ENCODE measurements around the gene BANP.
"Not testable (repeated sequence)": the region's sequence is repeated elsewhere in the genome, so short reads cannot be mapped to it uniquely, and the experiment has no call there.

The BANP gene

GRCh38 chr16:87950765-87951551, at the start of gene BANP:
TSS of gene BANP (plus strand) at chr16:87951434. CDS start at chr16:87975116, 23,682 bp downstream.
- no peaks in the 10 kb centered on the region for H3K27me3 ChIP-seq (ENCODE audit: insufficient read depth, low read length)
- peak within 1 kb of the TSS; percentile 64 for H3K4me3 ChIP-seq (ENCODE audit: low read length)
- H3K36me3 ChIP-seq (ENCODE audit: insufficient read depth, low read length): peaks cover 7% of the 10 kb centered on the region
- peaks cover 13% of the 10 kb centered on the region for H3K4me1 ChIP-seq (ENCODE audit: insufficient read depth, low read length)
- H2AFZ ChIP-seq (ENCODE audit: low read depth, low read length): peak within 1 kb of the TSS; percentile 66
- no peaks in the 10 kb centered on the region for H3K9me3 ChIP-seq (ENCODE audit: low read length)

GRCh38 chr16:87904963-87905362, 46.3 kb upstream of the BANP start:
- not testable (repeated sequence) for H3K4me3 ChIP-seq (ENCODE audit: low read length); H3K9me3 ChIP-seq (ENCODE audit: low read length); H2AFZ ChIP-seq (ENCODE audit: low read depth, low read length); H3K4me1 ChIP-seq (ENCODE audit: insufficient read depth, low read length); H3K27me3 ChIP-seq (ENCODE audit: insufficient read depth, low read length); H3K36me3 ChIP-seq (ENCODE audit: insufficient read depth, low read length)

GRCh38 chr16:87905521-87905920, 45.7 kb upstream of the BANP start:
- H2AFZ ChIP-seq (ENCODE audit: low read depth, low read length); H3K4me1 ChIP-seq (ENCODE audit: insufficient read depth, low read length); H3K27me3 ChIP-seq (ENCODE audit: insufficient read depth, low read length); H3K36me3 ChIP-seq (ENCODE audit: insufficient read depth, low read length); H3K9me3 ChIP-seq (ENCODE audit: low read length); H3K4me3 ChIP-seq (ENCODE audit: low read length): not testable (repeated sequence)

GRCh38 chr16:87908101-87908500, 43.1 kb upstream of the BANP start:
- not testable (repeated sequence) for H3K36me3 ChIP-seq (ENCODE audit: insufficient read depth, low read length); H3K4me1 ChIP-seq (ENCODE audit: insufficient read depth, low read length); H3K9me3 ChIP-seq (ENCODE audit: low read length); H3K27me3 ChIP-seq (ENCODE audit: insufficient read depth, low read length); H2AFZ ChIP-seq (ENCODE audit: low read depth, low read length); H3K4me3 ChIP-seq (ENCODE audit: low read length)

GRCh38 chr16:87909203-87909935, 41.9 kb upstream of the BANP start:
- not testable (repeated sequence) for H3K36me3 ChIP-seq (ENCODE audit: insufficient read depth, low read length); H3K9me3 ChIP-seq (ENCODE audit: low read length); H3K4me1 ChIP-seq (ENCODE audit: insufficient read depth, low read length); H3K4me3 ChIP-seq (ENCODE audit: low read length); H2AFZ ChIP-seq (ENCODE audit: low read depth, low read length); H3K27me3 ChIP-seq (ENCODE audit: insufficient read depth, low read length)

GRCh38 chr16:87911106-87911763, 40.0 kb upstream of the BANP start:
- not testable (repeated sequence) for H3K27me3 ChIP-seq (ENCODE audit: insufficient read depth, low read length); H3K4me1 ChIP-seq (ENCODE audit: insufficient read depth, low read length); H3K4me3 ChIP-seq (ENCODE audit: low read length); H3K36me3 ChIP-seq (ENCODE audit: insufficient read depth, low read length); H2AFZ ChIP-seq (ENCODE audit: low read depth, low read length); H3K9me3 ChIP-seq (ENCODE audit: low read length)

- not testable (repeated sequence) for H3K4me1 ChIP-seq (ENCODE audit: insufficient read depth, low read length); H3K9me3 ChIP-seq (ENCODE audit: low read length); H3K36me3 ChIP-seq (ENCODE audit: insufficient read depth, low read length); H3K27me3 ChIP-seq (ENCODE audit: insufficient read depth, low read length); H3K4me3 ChIP-seq (ENCODE audit: low read length); H2AFZ ChIP-seq (ENCODE audit: low read depth, low read length)
These were observed 38.5 kb upstream of the BANP start for GRCh38 chr16:87912691-87913090.

GRCh38 chr16:87914021-87914725, 37.1 kb upstream of the BANP start:
- H3K4me3 ChIP-seq (ENCODE audit: low read length); H2AFZ ChIP-seq (ENCODE audit: low read depth, low read length); H3K4me1 ChIP-seq (ENCODE audit: insufficient read depth, low read length); H3K36me3 ChIP-seq (ENCODE audit: insufficient read depth, low read length); H3K27me3 ChIP-seq (ENCODE audit: insufficient read depth, low read length); H3K9me3 ChIP-seq (ENCODE audit: low read length): not testable (repeated sequence)

GRCh38 chr16:87914812-87915211, 36.4 kb upstream of the BANP start:
- Histone ChIP-seq H2AFZ (ENCODE audit: low read depth, low read length) (no peak overlapping the region), H3K4me3 (ENCODE audit: low read length) (no peak overlapping the region), H3K9me3 (ENCODE audit: low read length) (no peaks in the 10 kb centered on the region), H3K27me3 (ENCODE audit: insufficient read depth, low read length) (peaks cover 5% of the 10 kb centered on the region), H3K4me1 (ENCODE audit: insufficient read depth, low read length) (no peaks in the 10 kb centered on the region), H3K36me3 (ENCODE audit: insufficient read depth, low read length) (no peaks in the 10 kb centered on the region)

- H3K4me3 ChIP-seq (ENCODE audit: low read length): no peak overlapping the region
- peaks cover 5% of the 10 kb centered on the region for H3K27me3 ChIP-seq (ENCODE audit: insufficient read depth, low read length)
- no peaks in the 10 kb centered on the region for H3K4me1 ChIP-seq (ENCODE audit: insufficient read depth, low read length)
- no peak overlapping the region for H2AFZ ChIP-seq (ENCODE audit: low read depth, low read length)
- no peaks in the 10 kb centered on the region for H3K9me3 ChIP-seq (ENCODE audit: low read length)
- no peaks in the 10 kb centered on the region for H3K36me3 ChIP-seq (ENCODE audit: insufficient read depth, low read length)
These were observed 33.7 kb upstream of the BANP start for GRCh38 chr16:87917503-87917902.

GRCh38 chr16:87918338-87918737, 32.9 kb upstream of the BANP start:
- no peaks in the 10 kb centered on the region for H3K36me3 ChIP-seq (ENCODE audit: insufficient read depth, low read length)
- peaks cover 5% of the 10 kb centered on the region for H3K27me3 ChIP-seq (ENCODE audit: insufficient read depth, low read length)
- H2AFZ ChIP-seq (ENCODE audit: low read depth, low read length): no peak overlapping the region
- H3K4me1 ChIP-seq (ENCODE audit: insufficient read depth, low read length): no peaks in the 10 kb centered on the region
- H3K4me3 ChIP-seq (ENCODE audit: low read length): no peak overlapping the region
- no peaks in the 10 kb centered on the region for H3K9me3 ChIP-seq (ENCODE audit: low read length)

GRCh38 chr16:87918866-87919680, 32.2 kb upstream of the BANP start:
- Histone ChIP-seq H3K27me3 (ENCODE audit: insufficient read depth, low read length) (no peaks in the 10 kb centered on the region), H3K4me1 (ENCODE audit: insufficient read depth, low read length) (no peaks in the 10 kb centered on the region), H3K36me3 (ENCODE audit: insufficient read depth, low read length) (no peaks in the 10 kb centered on the region), H3K9me3 (ENCODE audit: low read length) (no peaks in the 10 kb centered on the region), H2AFZ (ENCODE audit: low read depth, low read length) (no peak overlapping the region), H3K4me3 (ENCODE audit: low read length) (no peak overlapping the region)

Data from neuron (in vitro differentiated cells).